IMR-90 (cell line): ENCODE results near the gene EHBP1. TPM values are rescaled to one million over a fixed set of nuclear protein-coding genes. Genes with fewer than 3 reads are reported as not detected.

ENCODE experiments used
- ATAC-seq: fragments of 200-7000 bp; cut with Tn5 transposase; 2 replicates; pipeline ENCODE4 v1.9.1; 2020; ENCODE audit warnings: low read depth, mild to moderate bottlenecking, moderate library complexity
- BruUV-seq: library from RNA; stranded (reverse); fragments of 400-500 nt; replicated peaks from 2 replicates; lab custom pipeline; 2021; lab: Mats Ljungman, UMichigan
- CTCF ChIA-PET: fragments of 300-600 bp; formaldehyde crosslinking; extraction: SDS; loops from one replicate; lab custom pipeline; 2021; ENCODE audit warnings: antibody characterized with exemption; lab: Yijun Ruan, JAX
- POLR2A ChIA-PET: fragments of 300-600 bp; sonication (Branson Sonifier 250); formaldehyde crosslinking; loops from one replicate; lab custom pipeline; 2022; ENCODE audit warnings: antibody characterized with exemption; ENCODE audit not compliant: unreplicated experiment; lab: Charles Lee
- DNase-seq: peaks from one replicate; pipeline ENCODE4 v3.0.0; 2013
- H2AFZ ChIP-seq: replicated peaks from 2 replicates; pipeline ENCODE3; 2013; ENCODE audit warnings: low read length, mild to moderate bottlenecking; ENCODE audit not compliant: poor library complexity
- H2AK5ac ChIP-seq: 2 replicates; pipeline ENCODE4 v1.6.1; 2013; ENCODE audit warnings: low read depth, low read length, inconsistent platforms
- H2AK9ac ChIP-seq: replicated peaks from 2 replicates; pipeline ENCODE3; 2013; ENCODE audit warnings: mild to moderate bottlenecking, low read depth, low read length, moderate library complexity; ENCODE audit not compliant: poor library complexity
- H2BK120ac ChIP-seq: 2 replicates; pipeline ENCODE4 v1.6.1; 2013; ENCODE audit warnings: low read depth, low read length, inconsistent platforms
- H2BK15ac ChIP-seq: 3 replicates; pipeline ENCODE4 v1.6.1; 2013; ENCODE audit warnings: low read depth, low read length, inconsistent platforms
- H2BK20ac ChIP-seq: 2 replicates; pipeline ENCODE4 v1.6.1; 2013; ENCODE audit warnings: low read depth, mild to moderate bottlenecking, inconsistent platforms, low read length, moderate library complexity
- H2BK5ac ChIP-seq: 2 replicates; pipeline ENCODE4 v1.6.1; 2013; ENCODE audit warnings: mild to moderate bottlenecking, low read depth, low read length, inconsistent platforms; ENCODE audit not compliant: poor library complexity, severe bottlenecking
- H3K14ac ChIP-seq: replicated peaks from 2 replicates; pipeline ENCODE4 v1.6.1; 2013; ENCODE audit warnings: low read depth, low read length, inconsistent platforms
- H3K18ac ChIP-seq: 2 replicates; pipeline ENCODE4 v1.6.1; 2013; ENCODE audit warnings: low read depth, low read length, control low read depth
- H3K23ac ChIP-seq: 2 replicates; pipeline ENCODE4 v1.6.1; 2013; ENCODE audit warnings: low read depth, low read length, inconsistent platforms
- H3K27ac ChIP-seq: 2 replicates; pipeline ENCODE4 v1.5.1; 2013; ENCODE audit warnings: mild to moderate bottlenecking, control low read depth, low read length; ENCODE audit not compliant: insufficient read depth
- H3K27me3 ChIP-seq: 2 replicates; pipeline ENCODE4 v1.6.1; 2013; ENCODE audit warnings: low read length; ENCODE audit not compliant: control insufficient read depth, insufficient read depth
- H3K36me3 ChIP-seq: 2 replicates; pipeline ENCODE4 v1.6.1; 2013; ENCODE audit warnings: low read length, mixed read lengths; ENCODE audit not compliant: control insufficient read depth, insufficient read depth
- H3K4ac ChIP-seq: 2 replicates; pipeline ENCODE4 v1.6.1; 2013; ENCODE audit warnings: low read depth, low read length, inconsistent platforms
- H3K4me1 ChIP-seq: 2 replicates; pipeline ENCODE4 v1.6.1; 2013; ENCODE audit warnings: low read length, mixed read lengths; ENCODE audit not compliant: control insufficient read depth, insufficient read depth
- H3K4me2 ChIP-seq: 2 replicates; pipeline ENCODE4 v1.6.1; 2013; ENCODE audit warnings: low read depth, mild to moderate bottlenecking, control low read depth, low read length, moderate library complexity
- H3K4me3 ChIP-seq: 2 replicates; pipeline ENCODE4 v1.5.1; 2013; ENCODE audit warnings: low read depth, mild to moderate bottlenecking, control low read depth, low read length, moderate library complexity; ENCODE audit not compliant: insufficient read depth
- H3K56ac ChIP-seq: 2 replicates; pipeline ENCODE4 v1.6.1; 2013; ENCODE audit warnings: low read length, inconsistent platforms; ENCODE audit not compliant: insufficient read depth; ENCODE audit errors: extremely low read depth
- H3K79me1 ChIP-seq, 2 experiments: 2 replicates each; pipeline ENCODE4 v1.6.1; 2013; ENCODE audit warnings: low read length in 2 of 2, inconsistent platforms in 1 of 2, low read depth in 1 of 2
- H3K9ac ChIP-seq: 2 replicates; pipeline ENCODE4 v1.6.1; 2013; ENCODE audit warnings: low read depth, low read length, control low read depth
- H3K9me1 ChIP-seq: 2 replicates; pipeline ENCODE4 v1.6.1; 2013; ENCODE audit warnings: low read length, inconsistent platforms; ENCODE audit not compliant: insufficient read depth
- H3K9me3 ChIP-seq: 2 replicates; pipeline ENCODE4 v1.6.1; 2013; ENCODE audit warnings: low read length; ENCODE audit not compliant: control insufficient read depth, insufficient read depth
- H4K20me1 ChIP-seq: 2 replicates; pipeline ENCODE4 v1.6.1; 2013; ENCODE audit warnings: low read length, inconsistent platforms; ENCODE audit not compliant: insufficient read depth
- H4K5ac ChIP-seq: 2 replicates; pipeline ENCODE4 v1.6.1; 2013; ENCODE audit warnings: mild to moderate bottlenecking, low read depth, low read length, control low read depth
- H4K8ac ChIP-seq, 2 experiments: 2 replicates each; pipeline ENCODE4 v1.6.1; 2013; ENCODE audit warnings: low read depth in 2 of 2, low read length in 2 of 2, control low read depth in 1 of 2, inconsistent platforms in 1 of 2
- H4K91ac ChIP-seq: 2 replicates; pipeline ENCODE4 v1.6.1; 2013; ENCODE audit warnings: low read depth, low read length, inconsistent platforms; ENCODE audit not compliant: insufficient read depth
- FOS ChIP-seq: fragments of 150-350 bp; IDR thresholded peaks from 2 replicates; pipeline ENCODE4 v1.6.1; 2016; ENCODE audit warnings: low read depth, low read length
- MAZ ChIP-seq: IDR thresholded peaks from 2 replicates; pipeline ENCODE4 v1.6.1; 2012; ENCODE audit warnings: low read depth, mild to moderate bottlenecking, low read length, improper control_type of control experiment, moderate library complexity, borderline replicate concordance
- MXI1 ChIP-seq: IDR thresholded peaks from 2 replicates; pipeline ENCODE4 v1.6.1; 2012; ENCODE audit warnings: low read depth, mild to moderate bottlenecking, low read length, moderate library complexity, borderline replicate concordance
- NFE2L2 ChIP-seq: fragments of 150-350 bp; IDR thresholded peaks from 2 replicates; pipeline ENCODE4 v1.6.1; 2016; ENCODE audit warnings: low read depth, mild to moderate bottlenecking, low read length
- RCOR1 ChIP-seq: IDR thresholded peaks from 2 replicates; pipeline ENCODE4 v1.6.1; 2012; ENCODE audit warnings: mild to moderate bottlenecking, low read length, improper control_type of control experiment; ENCODE audit not compliant: insufficient replicate concordance
- SMC3 ChIP-seq: fragments of 150-350 bp; IDR thresholded peaks from 2 replicates; pipeline ENCODE4 v1.6.1; 2016; ENCODE audit warnings: low read depth, mild to moderate bottlenecking, antibody characterized with exemption, low read length, moderate library complexity
- WGBS, 2 experiments: methylation state at CpG; one replicate each; pipeline versions ENCODE4 v1.1.5 to v1.1.7; 2013; ENCODE audit warnings: missing lambda C conversion rate in 2 of 2; ENCODE audit not compliant: insufficient read length in 1 of 2; ENCODE audit errors: extremely low coverage in 2 of 2; 5-methylcytosine and 5-hydroxymethylcytosine counted together
- dilution Hi-C: fragments of 300-500 bp; cut with HindIII; formaldehyde crosslinking; loops from one replicate; pipeline ENCODE4 v1.14.3; 2018; ENCODE audit warnings: low sequenced_read_pairs; ENCODE audit not compliant: unreplicated experiment
- in situ Hi-C: fragments of 300-500 bp; cut with MboI; formaldehyde crosslinking; loops from 3 replicates; pipeline ENCODE4 v1.14.3; 2019; ENCODE audit warnings: low sequenced_read_pairs, inconsistent platforms, mixed read lengths
- intact Hi-C: fragments of 100-400 bp; cut with micrococcal nuclease; formaldehyde crosslinking; loops from 2 replicates; pipeline ENCODE4 v1.10.0; 2022
- polyA plus RNA-seq, 3 experiments: library from polyadenylated mRNA; depleted of rRNA; stranded (reverse); fragments of >200 nt; gene quantifications; 2 replicates each; pipeline ENCODE4 v1.2.3, GENCODE V29; 2012; ENCODE audit warnings: low replicate concordance in 1 of 3
- total RNA-seq: library from RNA; depleted of rRNA; stranded (reverse); fragments of >200 nt; gene quantifications from 2 replicates; pipeline ENCODE4 v1.2.3, GENCODE V29; 2012
- TF ChIP-seq, protein P1 (sequence below): fragments of 150-350 bp; IDR thresholded peaks from 2 replicates; pipeline ENCODE4 v1.6.1; 2016; ENCODE audit warnings: low read depth, mild to moderate bottlenecking, low read length, moderate library complexity, borderline replicate concordance

EHBP1 gene
- total and polyA plus RNA-seq, 2 of the 4 experiments (the other 2 are of a cell fraction), result 28.3 to 44.4 TPM

DNA sequence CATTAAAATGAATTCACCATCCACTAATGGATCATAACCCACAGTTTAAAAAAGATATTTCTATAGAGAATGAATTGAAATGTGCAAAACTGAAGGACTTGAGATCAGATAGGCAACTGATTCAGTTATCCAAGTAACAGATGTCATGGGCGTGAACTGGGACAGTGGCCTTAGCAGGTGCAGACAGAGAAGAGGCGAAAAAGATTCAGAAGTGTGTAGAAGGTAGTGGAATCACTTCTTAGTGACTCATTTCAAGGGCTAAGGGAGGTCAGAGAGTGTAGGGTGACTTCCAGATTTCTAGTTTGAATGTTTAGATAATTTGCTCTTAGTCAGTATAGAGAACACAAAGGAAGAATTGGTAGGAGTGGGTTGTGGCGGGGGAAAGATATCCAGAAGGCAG lies 79.7 kb downstream of the EHBP1 start:
- in situ Hi-C loops, result loop anchor here (10.0 to 25.0 kb wide), 3 partner anchors 240 to 702 kb away; no protein-coding TSS in a partner anchor

More for the DNA sequence above, 79.7 kb downstream of the EHBP1 start:
- Histone ChIP-seq H3K4me1 (peaks cover 9% of the 10 kb centered on the region), H2BK120ac (no peak overlapping the region), H3K27me3 (no peaks in the 10 kb centered on the region), H4K5ac (no peak overlapping the region), H3K56ac (no peak overlapping the region), H4K8ac (no peak overlapping the region), H2AK9ac (no peak overlapping the region), H3K4ac (no peak overlapping the region), H3K14ac (no peak overlapping the region), H3K27ac (no peak overlapping the region), H2BK5ac (no peak overlapping the region), H3K36me3 (peaks cover 5% of the 10 kb centered on the region; the same call in 1 of the 2 replicates), H3K9me3 (no peaks in the 10 kb centered on the region; the same call in 1 of the 2 replicates), H3K79me1 (peaks cover 15 to 42% of the 10 kb centered on the region in 2 experiments; a peak in 3 of 4 replicates), H3K18ac (no peak overlapping the region), H3K9ac (no peak overlapping the region), H2AFZ (no peak overlapping the region), H3K9me1 (peaks cover 9% of the 10 kb centered on the region; the same call in 1 of the 2 replicates), H3K4me3 (no peak overlapping the region), H2BK15ac (no peak overlapping the region), H3K23ac (no peak overlapping the region), H4K20me1 (no peaks in the 10 kb centered on the region; the same call in 1 of the 2 replicates), H4K91ac (no peak overlapping the region), H3K4me2 (no peak overlapping the region), H2AK5ac (no peak overlapping the region), H2BK20ac (no peak overlapping the region)
- ATAC-seq, result peak; percentile 83
- no TSS peak for BruUV-seq
- TF ChIP-seq NFE2L2 (no peak), FOS (peak; percentile 38; the same call in 1 of the 2 replicates), SMC3 (no peak), MAZ (no peak), MXI1 (no peak), RCOR1 (peak; percentile 20)
- TF ChIP-seq, protein P1, sequence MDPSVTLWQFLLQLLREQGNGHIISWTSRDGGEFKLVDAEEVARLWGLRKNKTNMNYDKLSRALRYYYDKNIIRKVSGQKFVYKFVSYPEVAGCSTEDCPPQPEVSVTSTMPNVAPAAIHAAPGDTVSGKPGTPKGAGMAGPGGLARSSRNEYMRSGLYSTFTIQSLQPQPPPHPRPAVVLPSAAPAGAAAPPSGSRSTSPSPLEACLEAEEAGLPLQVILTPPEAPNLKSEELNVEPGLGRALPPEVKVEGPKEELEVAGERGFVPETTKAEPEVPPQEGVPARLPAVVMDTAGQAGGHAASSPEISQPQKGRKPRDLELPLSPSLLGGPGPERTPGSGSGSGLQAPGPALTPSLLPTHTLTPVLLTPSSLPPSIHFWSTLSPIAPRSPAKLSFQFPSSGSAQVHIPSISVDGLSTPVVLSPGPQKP, result no peak
- peak; percentile 85 for DNase-seq
- 83% methylated on average over 2 of the region's 3 CpGs; no CpG with 5 or more reads in 1 of the 2 experiments for WGBS, 2 experiments
- POLR2A ChIA-PET, result no interaction called here
- CTCF ChIA-PET, result no interaction called here
- intact Hi-C loops (loop anchor here (5.0 to 10.0 kb wide), 2 partner anchors 702 to 760 kb away; no protein-coding TSS in a partner anchor), dilution Hi-C loops (no loop called here)
